Astrocyte of the cerebellum (primary cell): Measurements from ENCODE around the gene OR2M5.

Experiments
- DNase-seq: peaks from one replicate; pipeline ENCODE4 v3.0.0-alpha.2; 2011; ENCODE audit warnings: low read depth
- H3K4me3 ChIP-seq: 2 replicates; pipeline ENCODE4 v1.5.1; 2011; ENCODE audit warnings: mild to moderate bottlenecking, low read depth, low read length, moderate library complexity
- in situ Hi-C: cut with HindIII; loops from 2 replicates; pipeline ENCODE4 v1.10.0; 2017; ENCODE audit warnings: low sequenced_read_pairs
- TF ChIP-seq, protein P1 (sequence below): IDR thresholded peaks from 2 replicates; pipeline ENCODE4 v1.5.1; 2012; ENCODE audit warnings: low read length, low read depth, moderate library complexity, mild to moderate bottlenecking; ENCODE audit errors: missing control alignments

The OR2M5 gene

DNA sequence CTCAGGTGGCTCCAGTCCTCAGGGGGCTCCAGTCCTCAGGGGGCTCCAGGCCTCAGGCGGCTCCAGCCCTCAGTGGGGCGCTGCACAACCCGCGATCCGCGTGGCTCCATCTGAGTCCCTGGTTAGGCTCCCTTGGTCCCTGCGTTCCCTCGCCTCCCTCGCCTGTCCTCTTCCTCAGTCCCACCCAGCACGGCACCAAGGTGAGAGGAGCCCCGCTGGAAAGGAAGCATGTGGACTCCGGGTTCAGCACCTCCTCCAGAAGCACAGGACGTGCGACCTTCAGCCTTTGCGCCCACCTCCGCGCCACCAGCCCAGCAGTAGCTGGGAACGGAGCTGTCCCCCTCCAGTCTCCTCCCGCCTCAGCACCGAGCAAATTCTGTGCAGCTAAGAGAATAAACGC, 8.1 kb upstream of the OR2M5 start:
- in situ Hi-C loops = no loop called here
- TF ChIP-seq, protein P1, sequence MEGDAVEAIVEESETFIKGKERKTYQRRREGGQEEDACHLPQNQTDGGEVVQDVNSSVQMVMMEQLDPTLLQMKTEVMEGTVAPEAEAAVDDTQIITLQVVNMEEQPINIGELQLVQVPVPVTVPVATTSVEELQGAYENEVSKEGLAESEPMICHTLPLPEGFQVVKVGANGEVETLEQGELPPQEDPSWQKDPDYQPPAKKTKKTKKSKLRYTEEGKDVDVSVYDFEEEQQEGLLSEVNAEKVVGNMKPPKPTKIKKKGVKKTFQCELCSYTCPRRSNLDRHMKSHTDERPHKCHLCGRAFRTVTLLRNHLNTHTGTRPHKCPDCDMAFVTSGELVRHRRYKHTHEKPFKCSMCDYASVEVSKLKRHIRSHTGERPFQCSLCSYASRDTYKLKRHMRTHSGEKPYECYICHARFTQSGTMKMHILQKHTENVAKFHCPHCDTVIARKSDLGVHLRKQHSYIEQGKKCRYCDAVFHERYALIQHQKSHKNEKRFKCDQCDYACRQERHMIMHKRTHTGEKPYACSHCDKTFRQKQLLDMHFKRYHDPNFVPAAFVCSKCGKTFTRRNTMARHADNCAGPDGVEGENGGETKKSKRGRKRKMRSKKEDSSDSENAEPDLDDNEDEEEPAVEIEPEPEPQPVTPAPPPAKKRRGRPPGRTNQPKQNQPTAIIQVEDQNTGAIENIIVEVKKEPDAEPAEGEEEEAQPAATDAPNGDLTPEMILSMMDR = no peak
- H3K4me3 ChIP-seq = no peak overlapping the region
- DNase-seq = no peak

DNA sequence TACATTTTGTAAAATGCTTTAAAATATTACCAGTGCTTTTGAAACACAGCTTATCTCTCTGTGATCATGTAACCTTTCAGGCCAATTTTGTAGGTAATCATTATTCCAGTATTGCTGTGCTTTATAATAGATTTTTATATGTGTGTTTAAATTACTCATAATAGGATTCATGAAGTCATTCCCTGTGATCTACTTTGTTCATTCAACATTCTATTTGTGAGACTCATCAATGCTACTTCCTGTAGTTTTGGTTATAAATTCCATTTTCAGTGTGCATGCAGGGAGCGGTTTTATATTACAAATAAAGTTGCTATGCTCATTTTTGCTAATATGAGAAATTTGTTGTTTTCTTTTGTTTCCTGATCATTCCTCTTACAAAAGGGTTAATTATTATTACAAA, 4.1 kb upstream of the OR2M5 start:
- H3K4me3 ChIP-seq = no peak overlapping the region
- in situ Hi-C loops = no loop called here
- no peak for DNase-seq
- TF ChIP-seq, protein P1 = no peak

DNA sequence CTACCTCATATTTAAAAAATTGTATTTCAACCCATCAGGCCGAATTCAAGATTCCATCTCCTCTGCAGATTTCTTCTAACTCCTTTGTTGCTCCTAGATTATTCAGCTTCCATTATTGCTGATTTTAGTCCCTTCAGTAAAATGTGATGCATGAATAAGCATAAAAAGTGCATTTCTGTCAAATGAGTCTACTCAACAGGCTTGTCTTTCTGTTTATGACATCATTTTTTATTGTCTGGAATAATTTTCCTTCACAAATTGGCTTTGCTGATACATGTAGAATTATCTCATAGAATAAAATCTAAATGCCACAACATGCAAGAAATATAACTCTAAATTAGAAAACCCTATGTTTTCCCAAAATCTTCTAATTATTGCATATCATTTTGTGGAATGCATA, 1.6 kb upstream of the OR2M5 start:
- TF ChIP-seq, protein P1 = no peak
- in situ Hi-C loops = no loop called here
- no peak for DNase-seq

DNA sequence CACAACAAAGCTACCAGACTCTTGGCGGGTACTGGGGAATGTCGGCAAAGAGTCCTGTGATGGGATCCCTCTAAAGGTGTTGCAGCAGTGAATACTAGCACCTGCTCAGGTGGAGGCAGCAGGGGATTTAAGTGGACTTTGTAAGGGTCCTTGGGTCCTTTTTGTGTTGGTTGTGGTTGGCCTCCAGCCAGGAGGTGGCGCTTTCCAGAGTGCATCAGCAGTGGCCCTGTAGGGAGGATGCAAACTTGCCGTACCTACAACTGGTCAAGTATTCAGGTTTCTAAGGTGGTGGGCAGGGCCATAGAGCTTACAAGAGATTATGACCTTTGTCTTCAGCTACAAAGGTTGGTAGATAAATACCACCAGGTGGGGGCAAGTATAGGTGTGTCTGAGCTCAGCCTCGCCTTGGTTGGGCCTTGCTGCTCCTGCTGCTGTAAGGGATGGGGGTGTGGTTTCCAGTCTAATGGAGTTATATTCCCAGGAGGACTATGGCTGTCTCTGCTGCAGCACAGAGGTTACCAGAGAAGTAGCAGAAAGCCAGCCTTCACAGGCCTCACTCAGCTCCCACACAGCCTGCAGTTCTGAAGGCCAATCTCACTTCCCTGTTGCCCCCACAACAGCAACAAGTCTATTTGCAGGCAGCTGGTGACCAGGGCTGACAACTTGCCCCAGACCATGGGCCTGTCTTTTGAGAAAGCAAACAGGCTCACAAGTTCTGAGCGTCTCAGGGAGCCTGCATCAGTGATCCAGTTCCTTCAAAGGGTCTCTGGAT, 7.3 kb downstream of the OR2M5 start:
- TF ChIP-seq, protein P1 = no peak
- no peak for DNase-seq
- H3K4me3 ChIP-seq = no peak overlapping the region
- in situ Hi-C loops = no loop called here

More for the DNA sequence above, 1.6 kb upstream of the OR2M5 start:
- no peak overlapping the region for H3K4me3 ChIP-seq

DNA sequence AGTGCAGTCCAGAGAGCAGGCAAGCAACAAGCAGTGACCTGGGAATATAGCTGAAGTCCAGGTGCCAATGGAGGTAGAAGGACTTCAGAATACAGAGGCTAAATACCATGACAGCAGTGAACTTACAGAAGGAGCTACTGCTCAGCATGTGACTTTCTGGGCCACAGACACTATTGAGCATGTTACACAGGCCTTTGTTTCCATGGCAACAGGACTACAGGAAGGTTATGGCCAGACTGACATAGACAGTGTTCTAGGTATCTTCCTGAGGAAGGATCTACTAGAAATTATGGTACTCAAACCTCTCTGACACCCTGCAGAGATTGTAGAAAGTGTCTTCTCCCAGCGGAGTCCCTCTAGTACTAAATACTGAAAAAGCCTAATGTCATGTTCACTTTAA, 11.0 kb downstream of the OR2M5 start:
- TF ChIP-seq, protein P1 = no peak
- H3K4me3 ChIP-seq = no peak overlapping the region
- in situ Hi-C loops = no loop called here
- DNase-seq = no peak

DNA sequence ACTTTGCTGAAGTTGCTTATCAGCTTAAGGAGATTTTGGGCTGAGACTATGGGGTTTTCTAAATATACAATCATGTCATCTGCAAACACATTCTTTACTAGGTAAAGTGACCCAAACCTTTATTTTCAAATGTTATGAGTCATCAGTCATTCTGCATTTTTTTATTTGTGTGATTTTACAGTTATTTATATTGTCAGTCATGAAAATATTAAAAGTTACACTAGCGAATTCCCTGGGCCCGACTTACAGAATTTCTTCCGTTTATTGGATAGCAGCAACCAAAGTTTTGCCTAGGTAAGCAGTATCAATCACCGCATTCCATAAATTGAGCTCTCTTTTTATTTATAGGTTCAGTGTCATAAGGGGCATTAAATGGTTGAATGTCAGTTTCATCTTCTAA, 13.8 kb downstream of the OR2M5 start:
- TF ChIP-seq, protein P1 = no peak
- in situ Hi-C loops = no loop called here
- no peak for DNase-seq
- H3K4me3 ChIP-seq = no peak overlapping the region
